ENCODE data around the gene TOM1. TPM values are rescaled to one million over a fixed set of nuclear protein-coding genes. Genes with fewer than 3 reads are reported as not detected.
"Not testable (repeated sequence)": the region's sequence is repeated elsewhere in the genome, so short reads cannot be mapped to it uniquely, and the experiment has no call there.

The TOM1 gene
- total and polyA plus RNA-seq, 9 donors = 25.6 to 34.9 (median 29.8) TPM

DNA sequence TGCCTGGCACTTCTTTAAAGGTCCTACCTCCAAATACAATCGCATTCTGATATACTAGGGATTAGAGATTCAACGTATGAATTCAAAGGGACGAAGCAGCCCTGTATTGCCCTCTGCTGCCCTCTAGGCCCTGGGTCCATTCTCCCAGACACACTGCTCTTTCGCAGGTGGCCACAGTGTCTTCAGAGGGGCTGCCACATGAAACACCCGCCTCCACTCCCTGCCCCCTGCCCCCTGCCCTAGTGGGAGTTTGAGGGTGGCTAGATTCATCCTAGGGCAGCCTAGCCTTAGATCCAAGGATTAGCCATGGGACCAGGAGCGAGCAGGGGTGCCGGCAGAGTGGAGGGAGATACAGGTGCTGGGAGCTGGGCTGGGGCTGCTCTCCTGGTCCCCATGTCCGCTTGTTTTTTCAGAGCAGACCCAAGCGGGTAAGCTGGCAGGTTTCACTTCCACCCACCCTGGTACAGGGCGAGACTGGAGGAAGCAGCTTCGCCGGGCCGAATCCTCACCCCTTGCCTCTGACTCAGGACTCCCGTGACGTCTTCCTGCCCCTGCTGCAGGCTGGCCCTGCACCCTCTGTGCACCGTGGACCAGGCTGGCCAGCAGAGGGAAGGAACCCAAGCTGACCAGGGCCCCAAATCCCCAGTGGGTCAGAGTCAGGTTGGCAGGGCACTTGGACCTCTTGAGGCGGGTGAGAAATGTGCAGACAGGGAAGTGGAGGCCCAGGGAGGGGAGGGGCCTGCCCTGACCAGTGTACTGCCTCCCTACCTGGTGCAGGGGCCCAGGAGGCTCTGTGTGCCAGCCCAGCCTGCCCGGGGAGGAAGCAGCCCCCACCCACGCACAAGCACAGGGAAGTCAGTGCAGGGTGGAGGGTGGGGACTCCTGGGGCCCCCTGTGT is 52.8 kb downstream of the TOM1 start:
- Histone ChIP-seq H3K36me3 (ENCODE audit: control insufficient read depth, insufficient read depth, low read length) (peaks cover 7% of the 10 kb centered on the region), H3K4me3 (ENCODE audit: low read length) (no peak overlapping the region), H3K27me3 (ENCODE audit: control insufficient read depth, insufficient read depth, low read length) (no peaks in the 10 kb centered on the region), H3K4me1 (ENCODE audit: control insufficient read depth, insufficient read depth, low read length) (peaks cover 30% of the 10 kb centered on the region), H3K9me3 (replicated peaks; ENCODE audit: control insufficient read depth, low read depth, low read length) (no peaks in the 10 kb centered on the region), H3K27ac (ENCODE audit: low read length) (peak overlapping the region; percentile 51)
- peak; percentile 80 for DNase-seq
- WGBS (ENCODE audit: insufficient coverage) = 75% methylated on average over 12 of the region's 19 CpGs

DNA sequence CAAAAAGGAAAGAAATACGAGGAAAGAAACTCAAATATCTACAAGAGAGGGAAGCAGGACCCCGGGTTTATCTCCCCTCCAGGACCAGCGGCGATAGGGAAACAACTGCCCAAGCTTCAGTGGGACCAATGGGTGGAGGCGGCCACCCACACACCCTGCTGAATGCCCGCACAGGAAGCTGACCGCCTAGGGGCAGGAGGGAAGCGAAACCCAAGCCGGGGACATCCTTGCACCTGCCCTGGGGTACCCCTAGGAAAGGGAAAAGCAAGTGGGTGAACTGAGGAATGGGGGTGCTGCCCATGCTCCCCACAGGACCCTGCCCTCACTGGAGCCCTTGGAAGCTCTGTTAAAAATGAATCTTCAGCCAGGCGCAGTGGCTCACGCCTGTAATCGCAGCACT is 53.6 kb downstream of the TOM1 start:
- Histone ChIP-seq H3K9me3 (replicated peaks; ENCODE audit: control insufficient read depth, low read depth, low read length) (no peaks in the 10 kb centered on the region), H3K4me3 (ENCODE audit: low read length) (no peak overlapping the region), H3K4me1 (ENCODE audit: control insufficient read depth, insufficient read depth, low read length) (peaks cover 30% of the 10 kb centered on the region), H3K27ac (ENCODE audit: low read length) (no peak overlapping the region), H3K27me3 (ENCODE audit: control insufficient read depth, insufficient read depth, low read length) (no peaks in the 10 kb centered on the region), H3K36me3 (ENCODE audit: control insufficient read depth, insufficient read depth, low read length) (no peaks in the 10 kb centered on the region)
- WGBS (ENCODE audit: insufficient coverage) = 80% methylated on average over 2 of the region's 12 CpGs
- DNase-seq = no peak

DNA sequence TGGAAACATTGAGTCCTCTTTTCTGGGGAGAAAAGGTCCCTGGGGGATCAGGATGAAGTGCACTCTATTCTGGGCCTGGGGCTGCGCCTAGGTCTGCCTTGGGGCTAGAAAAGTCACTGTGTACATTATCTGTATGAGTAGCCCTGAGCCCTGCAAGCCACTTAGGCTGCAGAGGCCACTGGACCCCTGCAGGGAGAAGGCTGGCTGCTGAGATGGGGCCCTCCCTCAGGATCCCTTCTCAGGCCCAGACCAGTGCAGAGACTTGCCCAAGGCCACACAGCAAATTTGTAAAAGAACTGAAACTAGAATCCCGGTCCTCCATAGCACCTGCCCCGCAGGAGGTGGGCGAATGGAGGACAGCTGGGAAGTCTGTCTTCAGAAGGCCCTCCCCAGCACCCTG is 54.4 kb downstream of the TOM1 start:
- 91% methylated on average over 3 of the region's 4 CpGs for WGBS (ENCODE audit: insufficient coverage)
- DNase-seq = no peak
- Histone ChIP-seq H3K27ac (ENCODE audit: low read length) (no peak overlapping the region), H3K9me3 (replicated peaks; ENCODE audit: control insufficient read depth, low read depth, low read length) (no peaks in the 10 kb centered on the region), H3K4me3 (ENCODE audit: low read length) (no peak overlapping the region), H3K36me3 (ENCODE audit: control insufficient read depth, insufficient read depth, low read length) (no peaks in the 10 kb centered on the region), H3K4me1 (ENCODE audit: control insufficient read depth, insufficient read depth, low read length) (peaks cover 25% of the 10 kb centered on the region), H3K27me3 (ENCODE audit: control insufficient read depth, insufficient read depth, low read length) (no peaks in the 10 kb centered on the region)

DNA sequence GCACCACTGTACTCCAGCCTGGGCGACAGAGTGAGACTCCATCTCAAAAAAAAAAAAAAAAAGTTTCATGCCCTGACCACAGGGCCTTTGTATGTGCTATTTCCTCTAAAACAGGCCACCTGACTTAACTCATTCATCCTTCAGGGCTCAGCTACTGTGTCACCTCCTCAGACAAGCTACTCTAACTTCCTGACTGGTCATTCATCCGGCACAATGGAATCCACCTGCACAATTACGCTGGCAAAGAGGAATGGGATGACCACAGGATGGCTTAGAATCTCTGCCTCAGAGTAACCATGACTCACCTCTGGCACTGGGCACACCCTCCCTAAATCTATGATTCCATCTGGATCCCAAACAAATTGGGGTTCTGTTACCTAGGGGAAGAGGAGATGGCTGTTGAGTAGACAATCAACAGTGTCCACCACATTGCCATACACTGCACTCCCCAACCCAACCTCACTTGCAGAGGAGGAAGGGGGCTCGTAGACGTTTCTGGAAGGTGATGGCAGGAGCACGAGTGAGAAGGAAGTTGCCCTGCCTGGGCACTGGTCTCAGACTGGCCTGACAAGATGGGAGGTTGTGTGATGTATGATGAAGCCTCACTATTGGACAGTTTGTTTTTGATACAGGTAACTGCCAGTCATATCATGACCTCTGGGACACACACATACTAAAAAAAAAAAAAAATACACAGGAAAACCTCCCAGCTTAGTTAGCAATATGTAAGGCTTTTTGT is 58.4 kb downstream of the TOM1 start:
- H3K27me3 ChIP-seq (ENCODE audit: control insufficient read depth, insufficient read depth, low read length) = peaks cover 3% of the 10 kb centered on the region
- no peaks in the 10 kb centered on the region for H3K36me3 ChIP-seq (ENCODE audit: control insufficient read depth, insufficient read depth, low read length)
- 100% methylated on average over 2 of the region's 6 CpGs for WGBS (ENCODE audit: insufficient coverage)
- H3K27ac ChIP-seq (ENCODE audit: low read length) = no peak overlapping the region
- no peak for DNase-seq
- H3K4me1 ChIP-seq (ENCODE audit: control insufficient read depth, insufficient read depth, low read length) = peaks cover 3% of the 10 kb centered on the region
- H3K9me3 ChIP-seq (replicated peaks; ENCODE audit: control insufficient read depth, low read depth, low read length) = no peaks in the 10 kb centered on the region
- no peak overlapping the region for H3K4me3 ChIP-seq (ENCODE audit: low read length)

DNA sequence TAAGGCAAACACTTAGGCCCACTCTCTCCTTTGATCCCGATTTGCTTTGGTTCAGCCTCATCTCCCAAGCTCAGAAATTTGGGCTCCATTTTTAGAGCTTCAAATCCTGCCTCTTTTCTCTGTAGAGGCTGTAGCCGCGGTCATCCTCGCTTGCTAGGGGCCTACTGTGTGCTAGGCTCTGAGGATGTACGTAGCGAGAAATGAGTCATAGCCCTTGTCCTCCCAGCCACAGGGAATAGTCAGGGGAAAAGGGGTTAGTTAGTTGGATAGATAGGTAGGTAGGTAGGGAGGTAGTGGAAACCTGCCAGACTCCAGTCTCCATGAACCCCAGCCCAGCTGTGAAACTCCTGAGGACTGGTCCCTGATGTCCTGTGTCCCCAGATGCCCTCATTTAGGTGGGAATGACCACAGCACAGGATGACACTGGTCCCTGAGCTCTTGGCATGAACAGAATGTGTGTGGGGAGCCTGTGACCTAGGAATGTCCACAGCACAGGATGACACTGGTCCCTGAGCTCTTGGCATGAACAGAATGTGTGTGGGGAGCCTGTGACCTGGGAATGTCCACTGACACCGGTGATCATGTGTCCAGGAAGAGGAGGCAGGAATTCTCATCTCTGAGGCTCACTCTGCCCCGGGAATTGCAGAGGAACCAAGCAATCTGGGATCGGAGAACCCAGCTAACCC is 59.8 kb downstream of the TOM1 start:
- Histone ChIP-seq H3K4me3 (ENCODE audit: low read length) (no peak overlapping the region), H3K4me1 (ENCODE audit: control insufficient read depth, insufficient read depth, low read length) (peaks cover 3% of the 10 kb centered on the region), H3K27me3 (ENCODE audit: control insufficient read depth, insufficient read depth, low read length) (peaks cover 3% of the 10 kb centered on the region), H3K9me3 (replicated peaks; ENCODE audit: control insufficient read depth, low read depth, low read length) (no peaks in the 10 kb centered on the region), H3K36me3 (ENCODE audit: control insufficient read depth, insufficient read depth, low read length) (no peaks in the 10 kb centered on the region), H3K27ac (ENCODE audit: low read length) (no peak overlapping the region)
- 78% methylated on average over 3 of the region's 9 CpGs for WGBS (ENCODE audit: insufficient coverage)
- DNase-seq = no peak

DNA sequence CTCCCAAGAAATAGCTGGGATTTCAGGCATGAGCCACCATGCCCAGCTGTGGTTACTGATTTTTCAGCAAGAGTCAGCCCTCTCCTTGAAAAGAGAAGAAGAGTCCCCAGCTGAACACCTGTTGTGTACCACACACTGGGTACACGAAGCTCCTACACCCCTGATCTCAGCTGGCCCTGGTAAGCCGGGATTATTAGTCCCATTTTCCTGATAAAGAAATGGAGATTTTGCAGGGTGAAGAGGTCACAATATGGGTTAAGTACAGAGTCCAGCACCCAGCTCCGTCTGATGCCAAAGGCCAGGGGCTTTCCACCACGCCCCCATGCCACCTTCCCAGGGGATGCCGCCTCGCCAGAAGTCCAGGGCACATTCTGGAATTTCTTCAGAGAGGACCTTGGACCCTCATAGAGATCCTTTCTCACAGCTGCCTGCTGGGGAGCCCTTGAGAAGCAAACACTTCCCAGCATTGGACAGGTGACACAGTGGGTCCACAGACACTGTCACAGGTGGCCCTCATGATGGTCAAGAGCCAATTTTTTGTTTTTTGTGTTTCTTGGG is 61.4 kb downstream of the TOM1 start:
- H3K27me3 ChIP-seq (ENCODE audit: control insufficient read depth, insufficient read depth, low read length) = peaks cover 3% of the 10 kb centered on the region
- H3K4me3 ChIP-seq (ENCODE audit: low read length) = no peak overlapping the region
- WGBS (ENCODE audit: insufficient coverage) = 51% methylated on average over 5 of the region's 6 CpGs
- no peak overlapping the region for H3K27ac ChIP-seq (ENCODE audit: low read length)
- no peaks in the 10 kb centered on the region for H3K36me3 ChIP-seq (ENCODE audit: control insufficient read depth, insufficient read depth, low read length)
- DNase-seq = no peak
- H3K4me1 ChIP-seq (ENCODE audit: control insufficient read depth, insufficient read depth, low read length) = no peaks in the 10 kb centered on the region
- no peaks in the 10 kb centered on the region for H3K9me3 ChIP-seq (replicated peaks; ENCODE audit: control insufficient read depth, low read depth, low read length)

DNA sequence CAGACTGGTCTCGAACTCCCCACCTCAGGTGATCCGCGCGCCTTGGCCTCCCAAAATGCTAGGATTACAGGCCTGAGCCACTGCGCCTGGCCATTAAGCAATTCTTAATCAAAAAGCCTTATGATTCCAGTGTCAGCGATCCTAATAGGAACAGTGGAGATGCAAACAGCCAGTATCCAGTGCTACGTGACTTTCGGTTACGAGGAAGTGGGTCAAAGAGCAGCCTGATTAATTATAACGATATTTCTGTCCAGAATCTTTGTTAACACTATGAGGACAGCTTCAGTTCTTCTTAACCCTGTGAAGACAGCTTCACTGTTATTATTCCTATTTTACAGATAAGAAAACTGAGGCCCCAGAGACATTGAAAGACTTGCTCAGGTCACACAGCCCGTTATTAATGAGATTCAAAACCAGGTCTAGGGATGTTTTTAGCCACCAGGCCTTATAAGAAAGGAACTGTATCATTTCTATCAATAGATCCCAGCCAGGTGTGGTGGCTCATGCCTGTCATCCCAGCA is 63.9 kb downstream of the TOM1 start:
- no peaks in the 10 kb centered on the region for H3K9me3 ChIP-seq (replicated peaks; ENCODE audit: control insufficient read depth, low read depth, low read length)
- no peak overlapping the region for H3K27ac ChIP-seq (ENCODE audit: low read length)
- peaks cover 3% of the 10 kb centered on the region for H3K27me3 ChIP-seq (ENCODE audit: control insufficient read depth, insufficient read depth, low read length)
- H3K36me3 ChIP-seq (ENCODE audit: control insufficient read depth, insufficient read depth, low read length) = no peaks in the 10 kb centered on the region
- WGBS (ENCODE audit: insufficient coverage) = 79% methylated on average over 8 of the region's 11 CpGs
- no peak overlapping the region for H3K4me3 ChIP-seq (ENCODE audit: low read length)
- H3K4me1 ChIP-seq (ENCODE audit: control insufficient read depth, insufficient read depth, low read length) = no peaks in the 10 kb centered on the region
- no peak for DNase-seq

DNA sequence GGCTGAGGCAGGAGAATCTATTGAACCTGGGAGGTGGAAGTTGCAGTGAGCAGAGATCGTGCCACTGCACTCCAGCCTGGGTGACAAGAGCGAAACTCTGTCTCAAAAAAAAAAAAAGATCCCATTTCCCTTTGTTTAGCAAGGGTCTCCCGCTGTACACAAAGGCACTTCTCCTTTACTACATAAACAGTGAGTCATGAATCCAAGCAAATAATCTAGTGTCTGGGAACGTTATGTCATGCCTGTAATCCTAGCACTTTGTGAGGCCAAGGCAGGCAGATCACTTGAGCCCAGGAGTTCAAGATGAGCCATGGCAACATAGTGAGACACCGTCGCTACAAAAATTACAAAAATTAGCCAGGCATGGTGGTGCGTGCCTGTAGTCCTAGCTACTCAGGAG is 64.5 kb downstream of the TOM1 start:
- H3K27me3 ChIP-seq (ENCODE audit: control insufficient read depth, insufficient read depth, low read length) = not testable (repeated sequence)

DNA sequence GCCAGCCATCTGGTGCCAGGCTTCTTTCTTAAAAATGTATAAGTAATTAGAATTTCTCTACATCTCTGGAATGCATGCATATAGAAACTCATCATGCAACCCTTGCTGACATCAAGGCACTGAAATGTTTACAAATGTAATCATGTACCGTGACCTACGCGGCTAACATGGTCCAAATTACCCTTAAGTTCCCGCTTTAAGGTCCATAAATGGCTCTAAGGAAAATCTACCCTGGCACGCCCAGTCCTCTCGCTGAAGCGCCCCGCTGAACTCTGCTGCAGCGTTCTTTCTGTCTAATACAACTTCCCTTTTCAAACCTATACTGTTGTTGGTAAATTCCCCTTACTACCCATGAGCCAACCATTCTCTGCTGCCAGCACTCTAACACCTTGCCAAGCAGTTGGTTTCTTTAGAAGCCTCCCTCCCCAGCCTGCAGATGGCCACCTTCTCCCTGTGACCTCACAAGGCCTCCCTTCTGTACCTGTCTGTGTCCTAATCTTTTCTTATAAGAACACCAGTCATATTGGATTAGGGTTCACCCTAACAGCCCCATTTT is 67.7 kb downstream of the TOM1 start:
- 69% methylated on average over 9 of the region's 9 CpGs for WGBS (ENCODE audit: insufficient coverage)
- Histone ChIP-seq H3K27me3 (ENCODE audit: control insufficient read depth, insufficient read depth, low read length) (no peaks in the 10 kb centered on the region), H3K27ac (ENCODE audit: low read length) (no peak overlapping the region), H3K4me1 (ENCODE audit: control insufficient read depth, insufficient read depth, low read length) (peaks cover 12% of the 10 kb centered on the region), H3K4me3 (ENCODE audit: low read length) (no peak overlapping the region), H3K9me3 (replicated peaks; ENCODE audit: control insufficient read depth, low read depth, low read length) (no peaks in the 10 kb centered on the region), H3K36me3 (ENCODE audit: control insufficient read depth, insufficient read depth, low read length) (no peaks in the 10 kb centered on the region)
- DNase-seq = peak; percentile 44

More for the DNA sequence above, 64.5 kb downstream of the TOM1 start:
- WGBS (ENCODE audit: insufficient coverage) = 83% methylated on average over 3 of the region's 7 CpGs
- not testable (repeated sequence) for H3K36me3 ChIP-seq (ENCODE audit: control insufficient read depth, insufficient read depth, low read length); H3K4me3 ChIP-seq (ENCODE audit: low read length); H3K9me3 ChIP-seq (replicated peaks; ENCODE audit: control insufficient read depth, low read depth, low read length); H3K4me1 ChIP-seq (ENCODE audit: control insufficient read depth, insufficient read depth, low read length); H3K27ac ChIP-seq (ENCODE audit: low read length)
- DNase-seq = peak; percentile 56

Measured in muscle of leg (tissue), 11 donors.